Body of pancreas (tissue), 4 donors: ENCODE results near the gene GLCCI1. TPM values are rescaled to one million over a fixed set of nuclear protein-coding genes. Genes with fewer than 3 reads are reported as not detected.

ENCODE experiments used
- ATAC-seq: fragments of 150-250 bp; one replicate; pipeline ENCODE4 v1.9.1; 2016
- DNase-seq, 4 donors: peaks; one replicate each; pipeline ENCODE4 v3.0.0-alpha.2; 2019
- H3K27ac ChIP-seq, 4 donors: fragments of 200-600 bp; sonication (generic); 1 replicate in 3 of 4; 2 replicates in 1 of 4; pipeline versions ENCODE4 v1.5.1 to v1.6.1; 2016 to 2019; ENCODE audit warnings: mild to moderate bottlenecking in 1 of 4, mixed read lengths in 1 of 4, moderate library complexity in 1 of 4
- H3K27me3 ChIP-seq, 2 donors: fragments of 200-600 bp; sonication (generic); one replicate each; pipeline ENCODE4 v1.6.0; 2016; ENCODE audit warnings: mild to moderate bottlenecking in 1 of 2
- H3K36me3 ChIP-seq, 2 donors: fragments of 200-600 bp; sonication (generic); replicated peaks in 1 of 2; 2 replicates each; pipeline ENCODE4 v1.5.1; 2016; ENCODE audit warnings: low read depth in 2 of 2; ENCODE audit not compliant: insufficient read depth in 1 of 2
- H3K4me1 ChIP-seq: fragments of 200-600 bp; sonication (generic); one replicate; pipeline ENCODE4 v1.6.0; 2016
- H3K4me3 ChIP-seq, 2 donors: fragments of 200-600 bp; sonication (generic); 1 replicate in 1 of 2; 2 replicates in 1 of 2; pipeline ENCODE4 v1.5.1; 2016 to 2019
- H3K9me3 ChIP-seq, 3 donors: fragments of 200-600 bp; sonication (generic); 1 replicate in 2 of 3; 2 replicates in 1 of 3; pipeline ENCODE4 v1.5.1; 2016
- POLR2A ChIP-seq, 3 donors: fragments of 450-650 bp; IDR thresholded peaks; one replicate each; pipeline ENCODE4 v1.6.1; 2016; ENCODE audit warnings: antibody characterized with exemption in 3 of 3, mild to moderate bottlenecking in 2 of 3
- WGBS, 2 donors: methylation state at CpG; one replicate each; pipeline ENCODE4 v1.1.5; 2017; 5-methylcytosine and 5-hydroxymethylcytosine counted together
- intact Hi-C: fragments of 100-400 bp; cut with DNase I; formaldehyde crosslinking; loops from one replicate; pipeline ENCODE4 v1.15.1; 2023
- total RNA-seq, 2 donors: library from RNA; depleted of rRNA; stranded (reverse); fragments of >200 nt; gene quantifications; one replicate each; pipeline ENCODE4 v1.1.0, GENCODE V29; 2016
- TF ChIP-seq, protein P1 (sequence below), 7 experiments: fragments of 450-650 bp in 4 of 7; fragments of 200-600 bp in 3 of 7; sonication (generic) in 3 of 7; IDR thresholded peaks; one replicate each; pipeline ENCODE4 v1.5.1; 2016 to 2019; ENCODE audit warnings: antibody characterized with exemption in 7 of 7

The GLCCI1 gene
- total RNA-seq, 2 donors from 2014 or later = 5.9 to 8.3 TPM

DNA sequence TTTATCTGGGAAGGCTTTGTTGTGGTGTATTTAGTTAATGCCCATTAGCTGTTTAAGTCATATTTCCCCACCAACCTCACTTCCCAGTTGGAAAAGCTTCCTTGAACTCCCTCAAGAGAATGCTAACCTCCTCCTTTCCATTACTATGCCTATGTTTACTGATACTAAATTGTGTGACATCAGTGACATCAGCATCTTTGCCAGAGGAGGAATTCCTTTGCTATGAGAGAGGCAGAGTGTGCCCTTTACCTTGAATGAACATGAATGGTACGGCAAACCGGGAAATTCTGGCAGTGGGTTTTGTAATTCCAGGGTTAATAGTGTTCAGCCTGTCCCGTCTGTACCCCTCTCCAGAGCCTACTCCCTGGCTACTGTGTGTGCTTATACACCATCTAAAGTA lies 22.1 kb upstream of the GLCCI1 start:
- no peaks in the 10 kb centered on the region for H3K4me1 ChIP-seq
- H3K27me3 ChIP-seq = no peaks in the 10 kb centered on the region
- 90 to 100% methylated on average over 3 of the region's 3 CpGs for WGBS, 2 donors
- DNase-seq (no peak), ATAC-seq (no peak)
- no peak overlapping the region for H3K4me3 ChIP-seq
- no peak for TF ChIP-seq POLR2A (IDR thresholded peaks at IDR 0.05)
- TF ChIP-seq, protein P1, sequence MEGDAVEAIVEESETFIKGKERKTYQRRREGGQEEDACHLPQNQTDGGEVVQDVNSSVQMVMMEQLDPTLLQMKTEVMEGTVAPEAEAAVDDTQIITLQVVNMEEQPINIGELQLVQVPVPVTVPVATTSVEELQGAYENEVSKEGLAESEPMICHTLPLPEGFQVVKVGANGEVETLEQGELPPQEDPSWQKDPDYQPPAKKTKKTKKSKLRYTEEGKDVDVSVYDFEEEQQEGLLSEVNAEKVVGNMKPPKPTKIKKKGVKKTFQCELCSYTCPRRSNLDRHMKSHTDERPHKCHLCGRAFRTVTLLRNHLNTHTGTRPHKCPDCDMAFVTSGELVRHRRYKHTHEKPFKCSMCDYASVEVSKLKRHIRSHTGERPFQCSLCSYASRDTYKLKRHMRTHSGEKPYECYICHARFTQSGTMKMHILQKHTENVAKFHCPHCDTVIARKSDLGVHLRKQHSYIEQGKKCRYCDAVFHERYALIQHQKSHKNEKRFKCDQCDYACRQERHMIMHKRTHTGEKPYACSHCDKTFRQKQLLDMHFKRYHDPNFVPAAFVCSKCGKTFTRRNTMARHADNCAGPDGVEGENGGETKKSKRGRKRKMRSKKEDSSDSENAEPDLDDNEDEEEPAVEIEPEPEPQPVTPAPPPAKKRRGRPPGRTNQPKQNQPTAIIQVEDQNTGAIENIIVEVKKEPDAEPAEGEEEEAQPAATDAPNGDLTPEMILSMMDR (IDR thresholded peaks at IDR 0.05) = no peak
- no peak overlapping the region for H3K27ac ChIP-seq
- H3K36me3 ChIP-seq = no peaks in the 10 kb centered on the region
- intact Hi-C loops = no loop called here
- no peaks in the 10 kb centered on the region for H3K9me3 ChIP-seq

DNA sequence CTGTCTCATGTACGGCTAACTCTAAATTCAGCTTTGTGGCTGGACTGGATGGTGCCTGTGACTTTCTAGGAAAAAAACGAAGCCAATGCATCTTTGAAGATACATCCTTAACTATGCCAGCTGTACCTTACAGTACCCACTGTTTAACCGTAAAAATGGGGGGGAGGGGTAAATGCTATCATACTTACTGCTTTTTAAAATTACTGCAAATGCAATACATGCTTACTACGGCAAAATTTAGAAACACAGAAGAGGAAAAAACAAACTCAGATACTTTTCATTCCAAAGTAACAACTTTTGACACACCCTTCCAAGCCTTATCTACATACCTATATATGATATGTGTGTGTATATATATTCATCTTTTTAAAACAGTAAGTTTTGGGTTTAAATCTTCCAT lies 20.4 kb upstream of the GLCCI1 start:
- intact Hi-C loops = no loop called here
- 65 to 93% methylated on average over 4 of the region's 4 CpGs for WGBS, 2 donors

DNA sequence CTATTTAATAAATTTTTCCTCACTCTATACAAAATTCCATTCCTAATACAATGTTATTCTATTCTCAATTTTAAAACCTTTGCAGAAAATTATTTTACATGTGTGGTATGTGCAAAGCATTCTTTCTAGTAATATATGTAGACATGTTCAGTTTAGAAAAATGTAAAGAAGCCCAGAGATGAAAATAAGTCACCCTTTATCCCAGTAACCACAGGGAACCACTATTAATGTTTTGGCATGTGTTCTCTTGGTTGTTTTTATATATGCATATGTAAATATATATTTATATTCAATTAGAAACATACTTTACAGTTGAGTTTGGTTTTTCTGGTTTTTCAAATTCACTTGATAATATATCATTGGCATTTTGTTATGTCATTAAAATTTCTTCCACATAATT lies 14.8 kb upstream of the GLCCI1 start:
- DNase-seq (no peak), ATAC-seq (no peak)

More for the DNA sequence above, 20.4 kb upstream of the GLCCI1 start:
- Histone ChIP-seq H3K27ac (no peak overlapping the region), H3K4me1 (no peaks in the 10 kb centered on the region), H3K27me3 (no peaks in the 10 kb centered on the region), H3K4me3 (no peak overlapping the region), H3K9me3 (no peaks in the 10 kb centered on the region), H3K36me3 (no peaks in the 10 kb centered on the region)
- no peak for DNase-seq
- TF ChIP-seq POLR2A (IDR thresholded peaks at IDR 0.05) = no peak
- no peak for ATAC-seq

DNA sequence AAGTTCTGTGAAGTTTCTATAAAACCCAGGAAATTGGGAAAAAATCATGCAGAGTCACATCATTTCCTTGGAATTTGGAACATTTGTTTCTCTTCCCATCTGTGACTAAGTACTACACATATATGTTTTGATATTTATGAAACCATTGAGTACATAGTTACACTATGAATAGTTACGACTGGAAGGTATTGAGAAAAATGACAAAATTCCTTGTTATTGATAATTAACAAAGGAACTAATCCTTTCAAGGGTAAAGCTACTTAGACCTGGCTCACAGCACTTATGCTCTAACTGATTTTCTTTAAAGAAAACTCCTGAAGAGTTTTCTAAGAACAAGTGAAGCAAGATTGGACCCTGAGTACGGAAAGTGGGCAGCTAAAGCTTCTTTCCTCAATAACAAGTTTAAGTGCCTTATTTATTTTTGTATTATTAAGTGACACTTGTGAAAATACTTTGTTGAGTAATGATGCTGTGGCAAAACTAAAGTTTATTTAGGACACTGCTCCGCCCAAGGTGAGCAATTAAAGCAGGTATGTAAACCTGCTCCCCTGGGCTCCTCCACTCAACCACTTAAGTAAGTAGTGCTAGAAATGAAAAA lies 12.0 kb upstream of the GLCCI1 start:
- H3K27me3 ChIP-seq = no peaks in the 10 kb centered on the region
- H3K9me3 ChIP-seq = no peaks in the 10 kb centered on the region
- WGBS, 2 donors = 73 to 89% methylated on average over 3 of the region's 3 CpGs
- DNase-seq (no peak), ATAC-seq (no peak)
- H3K27ac ChIP-seq = no peak overlapping the region
- no peak for TF ChIP-seq POLR2A (IDR thresholded peaks at IDR 0.05)
- TF ChIP-seq, protein P1 (IDR thresholded peaks at IDR 0.05) = no peak
- no peak overlapping the region for H3K4me3 ChIP-seq
- peaks cover 9% of the 10 kb centered on the region for H3K4me1 ChIP-seq
- H3K36me3 ChIP-seq = no peaks in the 10 kb centered on the region
- intact Hi-C loops = no loop called here

More for the DNA sequence above, 14.8 kb upstream of the GLCCI1 start:
- Histone ChIP-seq H3K4me3 (no peak overlapping the region), H3K27ac (no peak overlapping the region), H3K4me1 (peaks cover 9% of the 10 kb centered on the region), H3K27me3 (no peaks in the 10 kb centered on the region), H3K9me3 (no peaks in the 10 kb centered on the region), H3K36me3 (no peaks in the 10 kb centered on the region)
- TF ChIP-seq, protein P1 (IDR thresholded peaks at IDR 0.05) = no peak
- no peak for TF ChIP-seq POLR2A (IDR thresholded peaks at IDR 0.05)
- intact Hi-C loops = no loop called here

DNA sequence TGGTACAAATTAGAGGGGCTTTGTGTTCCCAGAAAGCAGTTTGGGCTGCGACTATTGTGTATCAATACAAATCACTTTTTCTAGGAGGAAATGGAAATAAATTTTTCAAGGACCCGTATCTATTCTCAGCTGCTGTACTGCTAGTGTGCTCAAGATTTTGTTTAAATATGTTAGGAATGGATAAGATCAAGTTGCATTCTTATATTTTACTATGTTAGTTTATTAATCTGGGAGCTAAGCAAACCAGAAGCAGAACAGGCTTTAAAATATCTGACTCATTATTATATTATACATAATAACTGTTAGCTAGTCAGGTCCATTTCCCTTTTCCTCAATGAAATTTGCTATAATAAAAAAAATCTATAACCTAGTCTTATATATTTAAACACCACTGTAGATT lies 11.1 kb upstream of the GLCCI1 start:
- Histone ChIP-seq H3K27ac (no peak overlapping the region), H3K27me3 (no peaks in the 10 kb centered on the region), H3K4me3 (no peak overlapping the region), H3K36me3 (no peaks in the 10 kb centered on the region), H3K9me3 (no peaks in the 10 kb centered on the region), H3K4me1 (peaks cover 9% of the 10 kb centered on the region)
- intact Hi-C loops = no loop called here
- TF ChIP-seq, protein P1 (IDR thresholded peaks at IDR 0.05) = no peak
- TF ChIP-seq POLR2A (IDR thresholded peaks at IDR 0.05) = no peak
- no peak for ATAC-seq
- 32 to 48% methylated on average over 2 of the region's 2 CpGs for WGBS, 2 donors
- DNase-seq = no peak
